Effector CD8-positive, alpha-beta T cell (primary cell): ENCODE results near the gene F2.
"Not testable (repeated sequence)": the region's sequence is repeated elsewhere in the genome, so short reads cannot be mapped to it uniquely, and the experiment has no call there.

ENCODE experiments used
- DNase-seq: peaks from one replicate; lab custom pipeline; 2025; lab: John Stamatoyannopoulos, UW

The F2 gene

GRCh38 chr11:46717825-46718154 is 1.2 kb upstream of the F2 start:
- not testable (repeated sequence) for DNase-seq

- no peak for DNase-seq
Measured at GRCh38 chr11:46718155-46719019, 626 bp upstream of the F2 start.

DNA sequence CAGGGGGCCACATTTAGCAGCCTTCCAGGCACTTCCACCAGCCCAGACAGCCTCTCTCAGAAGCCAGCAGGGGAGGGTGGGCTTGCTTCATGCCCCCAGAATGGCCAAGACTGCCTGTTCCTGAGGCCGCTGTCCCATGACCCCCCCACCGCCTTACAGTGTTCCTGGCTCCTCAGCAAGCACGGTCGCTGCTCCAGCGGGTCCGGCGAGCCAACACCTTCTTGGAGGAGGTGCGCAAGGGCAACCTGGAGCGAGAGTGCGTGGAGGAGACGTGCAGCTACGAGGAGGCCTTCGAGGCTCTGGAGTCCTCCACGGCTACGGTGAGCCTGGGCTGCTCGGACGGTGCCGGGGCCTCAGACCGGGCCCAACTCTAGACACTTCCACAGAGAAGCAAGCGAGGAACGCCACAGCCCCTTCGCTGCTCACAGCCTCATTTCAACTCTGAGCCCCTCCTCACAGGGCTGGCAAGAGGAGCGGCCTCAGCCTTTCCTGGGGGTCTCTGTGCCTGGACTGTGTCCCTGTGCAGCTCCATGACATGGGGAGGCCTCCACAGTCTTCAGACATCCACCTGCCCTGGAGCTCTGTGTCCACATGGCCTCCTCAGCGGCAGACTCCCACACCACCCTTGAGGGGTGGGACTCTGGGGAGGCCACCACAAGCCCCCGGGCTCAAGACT is 668 bp downstream of the F2 start:
- DNase-seq, result no peak

DNA sequence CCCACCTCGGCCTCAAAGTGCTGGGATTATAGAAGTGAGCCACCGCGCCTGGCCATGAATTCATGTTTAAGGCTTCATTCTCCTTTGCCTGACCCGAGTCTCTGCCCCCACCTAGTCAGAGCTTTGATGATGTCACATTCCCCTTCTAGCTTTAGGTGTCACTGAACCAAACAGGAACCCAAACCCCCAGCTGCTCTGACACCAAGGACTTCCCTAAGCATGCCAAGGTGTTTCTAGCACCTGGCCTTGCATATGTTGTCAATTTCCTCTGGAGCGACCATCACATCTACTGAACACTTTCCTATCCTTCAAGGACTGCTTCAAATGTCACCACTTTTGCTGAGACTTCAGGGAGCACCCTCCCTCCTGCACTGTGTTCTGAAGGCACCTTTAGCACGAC is 2.3 kb downstream of the F2 start:
- no peak for DNase-seq

- DNase-seq, result no peak
Measured at GRCh38 chr11:46722566-46723358, 3.7 kb downstream of the F2 start.

- no peak for DNase-seq
Measured at GRCh38 chr11:46723359-46723680, 4.3 kb downstream of the F2 start.

DNA sequence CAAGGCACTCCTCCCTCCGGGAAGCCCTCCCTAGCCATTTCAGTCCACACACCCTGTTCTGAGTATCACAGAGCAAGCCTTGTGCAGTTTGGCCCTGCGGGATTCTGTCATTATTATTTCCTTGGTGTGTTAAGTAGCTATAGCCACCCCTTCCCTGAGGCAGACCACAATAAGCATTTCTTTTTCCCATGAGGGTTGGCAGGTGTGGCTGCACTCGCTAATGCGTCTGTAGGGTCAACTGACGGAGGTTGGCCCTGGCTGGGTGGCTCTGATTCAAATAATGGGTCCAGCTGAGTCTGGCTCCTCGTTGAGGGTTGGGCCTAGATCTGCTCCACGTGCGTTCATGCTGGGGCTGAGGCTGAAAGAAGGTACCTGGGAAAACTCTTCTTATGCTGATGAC is 5.1 kb downstream of the F2 start:
- no peak for DNase-seq

DNA sequence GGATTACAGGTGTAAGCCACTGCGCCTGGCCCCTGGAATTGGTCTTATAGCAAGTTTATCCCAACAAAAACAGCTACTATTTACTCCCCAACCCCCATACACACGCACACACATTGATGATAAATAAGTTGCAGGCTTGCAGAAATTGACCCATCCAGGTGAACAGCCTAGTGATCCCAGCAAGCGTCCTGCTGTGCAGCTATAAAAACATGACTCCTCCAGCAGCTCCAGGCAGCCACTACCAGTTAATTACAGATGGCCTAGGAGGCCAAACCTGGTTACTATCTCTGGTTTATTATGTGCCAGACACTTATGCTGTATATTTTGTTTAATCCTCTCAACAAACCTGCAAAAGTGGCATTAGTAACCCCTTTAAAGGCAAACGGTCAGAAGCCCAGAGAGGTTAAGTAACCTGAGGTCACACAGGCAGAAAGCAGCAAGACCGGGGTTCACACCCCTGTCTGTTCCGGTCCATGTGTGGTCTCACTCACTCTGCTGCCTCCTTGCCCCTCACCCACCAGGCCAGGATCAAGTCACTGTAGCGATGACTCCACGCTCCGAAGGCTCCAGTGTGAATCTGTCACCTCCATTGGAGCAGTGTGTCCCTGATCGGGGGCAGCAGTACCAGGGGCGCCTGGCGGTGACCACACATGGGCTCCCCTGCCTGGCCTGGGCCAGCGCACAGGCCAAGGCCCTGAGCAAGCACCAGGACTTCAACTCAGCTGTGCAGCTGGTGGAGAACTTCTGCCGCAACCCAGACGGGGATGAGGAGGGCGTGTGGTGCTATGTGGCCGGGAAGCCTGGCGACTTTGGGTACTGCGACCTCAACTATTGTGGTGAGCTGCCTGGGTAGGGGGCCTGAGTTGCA is 6.6 kb downstream of the F2 start:
- DNase-seq, result no peak

GRCh38 chr11:46726206-46726862 is 7.3 kb downstream of the F2 start:
- no peak for DNase-seq

DNA sequence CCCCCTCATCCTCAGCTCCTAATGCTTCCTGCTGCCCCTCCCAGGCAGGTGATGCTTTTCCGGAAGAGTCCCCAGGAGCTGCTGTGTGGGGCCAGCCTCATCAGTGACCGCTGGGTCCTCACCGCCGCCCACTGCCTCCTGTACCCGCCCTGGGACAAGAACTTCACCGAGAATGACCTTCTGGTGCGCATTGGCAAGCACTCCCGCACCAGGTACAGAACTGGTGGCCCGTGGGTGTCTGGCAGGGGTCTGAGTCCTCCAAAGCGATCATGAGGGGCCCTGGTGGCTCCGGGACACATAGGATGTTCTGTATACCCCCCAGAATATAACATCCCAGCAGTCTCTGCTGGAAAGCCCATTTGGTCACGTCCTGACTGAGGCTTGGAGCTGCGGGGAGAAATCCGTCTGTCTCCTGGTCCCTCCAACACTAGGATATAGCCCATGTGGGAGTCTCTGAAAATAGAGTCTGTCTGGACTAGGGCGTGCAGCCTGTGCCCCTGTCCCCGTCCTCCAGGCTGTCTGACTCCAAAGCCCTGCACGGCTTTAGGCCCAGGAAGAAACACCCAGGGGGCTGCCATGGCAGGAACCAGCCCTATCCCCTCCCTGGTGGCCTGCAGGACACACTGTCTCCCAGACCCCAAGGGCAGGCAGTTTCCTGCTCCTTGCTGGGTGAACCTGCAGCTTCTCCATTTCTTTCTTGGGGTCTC is 9.1 kb downstream of the F2 start:
- no peak for DNase-seq

- DNase-seq, result no peak
Measured at GRCh38 chr11:46728659-46729040, 9.6 kb downstream of the F2 start.

GRCh38 chr11:46729110-46730027 is 10.4 kb downstream of the F2 start:
- DNase-seq, result no peak

- no peak for DNase-seq
Measured at GRCh38 chr11:46731545-46731944, 12.5 kb downstream of the F2 start.

DNA sequence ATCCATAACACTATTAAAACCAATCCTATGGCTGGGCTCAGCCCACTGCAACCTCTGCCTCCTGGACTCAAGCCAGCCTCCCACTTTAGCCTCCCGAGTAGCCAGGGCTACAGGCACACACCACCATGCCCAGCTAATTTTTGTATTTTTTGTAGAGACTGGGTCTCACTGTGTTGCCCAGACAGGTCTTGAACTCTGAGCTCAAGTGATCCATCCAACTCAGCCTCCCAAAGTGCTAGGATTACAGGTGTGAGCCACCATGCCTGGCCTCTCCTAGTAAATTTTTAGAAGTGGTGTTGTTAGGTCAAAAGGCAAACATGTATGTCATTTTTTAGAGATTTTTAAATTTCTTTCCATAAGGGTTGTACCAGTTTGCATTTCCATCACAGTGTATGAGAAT is 14.2 kb downstream of the F2 start:
- no peak for DNase-seq

DNA sequence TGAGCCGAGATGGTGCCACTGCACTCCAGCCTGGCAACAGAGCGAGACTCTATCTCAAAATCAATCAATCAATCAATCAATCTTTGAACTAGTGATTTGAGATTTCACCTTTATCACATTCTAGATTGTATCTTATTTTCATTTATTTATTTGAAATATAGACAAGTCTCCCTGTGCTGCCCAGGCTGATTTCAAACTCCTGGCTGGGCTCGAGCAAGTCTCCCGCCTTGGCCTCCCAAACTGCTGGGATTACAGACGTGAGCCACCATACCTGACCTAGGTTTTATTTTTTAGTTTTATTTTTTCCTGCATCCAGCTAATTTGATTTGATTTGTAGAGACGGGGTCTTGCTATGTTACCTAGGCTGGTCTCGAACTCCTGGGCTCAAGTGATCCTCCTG is 17.1 kb downstream of the F2 start:
- DNase-seq, result no peak

GRCh38 chr11:46736615-46737014 is 17.6 kb downstream of the F2 start:
- DNase-seq, result no peak

DNA sequence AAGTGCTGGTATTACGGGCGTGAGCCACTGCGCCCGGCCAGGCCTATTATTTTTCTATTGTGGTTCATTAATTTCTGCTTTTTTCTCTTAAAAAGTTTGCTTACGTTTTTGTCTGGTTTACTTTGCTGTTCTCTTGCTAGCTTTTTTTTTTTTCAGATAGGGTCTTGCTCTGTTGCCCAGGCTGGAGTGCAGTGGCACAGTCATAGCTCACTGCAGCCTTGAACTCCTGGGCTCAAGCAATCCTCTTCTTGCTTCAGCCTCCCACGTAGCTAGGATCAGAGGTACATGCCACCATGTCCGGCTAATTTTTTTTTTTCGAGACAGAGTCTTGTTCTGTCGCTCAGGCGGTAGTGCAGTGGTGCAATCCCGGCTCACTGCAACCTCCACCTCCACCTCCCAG is 18.7 kb downstream of the F2 start:
- DNase-seq, result no peak

DNA sequence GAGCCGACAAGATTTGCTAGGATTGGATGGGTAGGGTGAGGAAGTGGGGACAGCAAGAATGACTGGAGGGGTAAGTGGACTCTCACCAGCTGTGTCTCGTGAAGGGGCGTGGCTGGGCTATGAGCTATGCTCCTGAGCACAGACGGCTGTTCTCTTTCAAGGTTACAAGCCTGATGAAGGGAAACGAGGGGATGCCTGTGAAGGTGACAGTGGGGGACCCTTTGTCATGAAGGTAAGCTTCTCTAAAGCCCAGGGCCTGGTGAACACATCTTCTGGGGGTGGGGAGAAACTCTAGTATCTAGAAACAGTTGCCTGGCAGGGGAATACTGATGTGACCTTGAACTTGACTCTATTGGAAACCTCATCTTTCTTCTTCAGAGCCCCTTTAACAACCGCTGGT is 19.9 kb downstream of the F2 start:
- no peak for DNase-seq

GRCh38 chr11:46741600-46742484 is 22.8 kb downstream of the F2 start:
- no peak for DNase-seq
